GM18870 (cell line): ENCODE results near the gene COLEC11.
A peak's percentile ranks its signal among the peaks of the same experiment; 100 is the strongest.
"Not testable (repeated sequence)": the region's sequence is repeated elsewhere in the genome, so short reads cannot be mapped to it uniquely, and the experiment has no call there.

Experiments used
- ATAC-seq: cut with Tn5 transposase; IDR thresholded peaks from one replicate; pipeline ENCODE4 v1.9.1; 2021; ENCODE audit warnings: moderate library complexity; ENCODE audit not compliant: unreplicated experiment

The COLEC11 gene

GRCh38 chr2:3651691-3652648, 57.1 kb downstream of the COLEC11 start:
- peak; percentile 82 for ATAC-seq

GRCh38 chr2:3652896-3653625, 58.1 kb downstream of the COLEC11 start:
- no peak for ATAC-seq

GRCh38 chr2:3654011-3654410, 59.1 kb downstream of the COLEC11 start:
- no peak for ATAC-seq

- ATAC-seq: no peak
These were observed 59.8 kb downstream of the COLEC11 start for GRCh38 chr2:3654531-3655225.

GRCh38 chr2:3655871-3656761, 61.2 kb downstream of the COLEC11 start:
- no peak for ATAC-seq

- no peak for ATAC-seq
These were observed 62.1 kb downstream of the COLEC11 start for GRCh38 chr2:3656762-3657721.

GRCh38 chr2:3657881-3658280, 63.0 kb downstream of the COLEC11 start, which contains the start of gene ALLC:
TSS of gene ALLC (plus strand) at chr2:3658200. CDS start at chr2:3671158, 12,958 bp downstream.
- no peak for ATAC-seq

GRCh38 chr2:3659447-3660432, 64.8 kb downstream of the COLEC11 start:
- ATAC-seq: no peak

- not testable (repeated sequence) for ATAC-seq
These were observed 65.7 kb downstream of the COLEC11 start for GRCh38 chr2:3660640-3661039.

- ATAC-seq: no peak
These were observed 66.3 kb downstream of the COLEC11 start for GRCh38 chr2:3661149-3661660.

GRCh38 chr2:3662239-3662638, 67.3 kb downstream of the COLEC11 start:
- no peak for ATAC-seq

GRCh38 chr2:3664118-3664517, 69.2 kb downstream of the COLEC11 start:
- no peak for ATAC-seq

- ATAC-seq: no peak
These were observed 70.0 kb downstream of the COLEC11 start for GRCh38 chr2:3664925-3665324.

GRCh38 chr2:3665886-3666612, 71.1 kb downstream of the COLEC11 start:
- no peak for ATAC-seq

- no peak for ATAC-seq
These were observed 71.7 kb downstream of the COLEC11 start for GRCh38 chr2:3666613-3666975.

- ATAC-seq: no peak
These were observed 72.3 kb downstream of the COLEC11 start for GRCh38 chr2:3667151-3667631.

- no peak for ATAC-seq
These were observed 74.7 kb downstream of the COLEC11 start for GRCh38 chr2:3669656-3670055.
